Mucosa of descending colon (tissue), 3 donors: ENCODE measurements around the gene POC1A. TPM values are rescaled to one million over a fixed set of nuclear protein-coding genes. Genes with fewer than 3 reads are reported as not detected.

Source experiments
- ATAC-seq: fragments of 200-7000 bp; cut with Tn5 transposase; one replicate; pipeline ENCODE4 v1.9.1; 2020; ENCODE audit warnings: mild to moderate bottlenecking, moderate library complexity
- DNase-seq, 3 donors: peaks; one replicate each; pipeline ENCODE4 v3.0.0-alpha.2; 2020
- H3K36me3 ChIP-seq: fragments of 200-600 bp; one replicate; pipeline ENCODE4 v1.8.0; 2021; ENCODE audit warnings: low read depth, mild to moderate bottlenecking
- H3K4me1 ChIP-seq: fragments of 200-600 bp; one replicate; pipeline ENCODE4 v1.8.0; 2021; ENCODE audit warnings: low read depth, mild to moderate bottlenecking
- H3K4me3 ChIP-seq: fragments of 200-600 bp; one replicate; pipeline ENCODE4 v1.8.0; 2021; ENCODE audit warnings: mild to moderate bottlenecking
- H3K9me3 ChIP-seq: fragments of 200-600 bp; one replicate; pipeline ENCODE4 v1.8.0; 2021; ENCODE audit warnings: mild to moderate bottlenecking
- CTCF ChIP-seq: fragments of 200-600 bp; IDR thresholded peaks from one replicate; pipeline ENCODE4 v1.8.0; 2022; ENCODE audit warnings: antibody characterized with exemption, mild to moderate bottlenecking
- intact Hi-C, 2 donors: fragments of 100-400 bp; cut with DNase I in 1 of 2; cut with micrococcal nuclease in 1 of 2; formaldehyde crosslinking; loops; one replicate each; pipeline versions ENCODE4 v1.11.0 to v1.11.1; 2022; cut with DNase I, micrococcal nuclease
- total RNA-seq, 3 donors: library from RNA; stranded (reverse); fragmentation: NEBNext Ultra II Directional in 2 of 3; extraction: Animal tissue kit (Norgen Biotek cat#: 25700) in 2 of 3; gene quantifications; one replicate each; pipeline versions ENCODE4 v1.2.1 to v1.2.4, GENCODE V29; 2021 to 2023
- donor health status: DM: no; HTN: no; CAD: no; lungs with moderate emphysema.
- donor health status: DM: no; HTN: no; CAD: no.
- donor health status: DM: no; HTN: yes; CAD: no.

The POC1A gene
- total RNA-seq, 3 donors from 2014 or later = 2.9 to 12.1 (median 7.7) TPM

- no peak for ATAC-seq
- Histone ChIP-seq H3K36me3 (no peaks in the 10 kb centered on the region), H3K4me3 (no peak overlapping the region), H3K4me1 (peaks cover 39% of the 10 kb centered on the region), H3K9me3 (no peaks in the 10 kb centered on the region)
- DNase-seq = no peak
- TF ChIP-seq CTCF = no peak
- intact Hi-C loops = no loop called here
These were observed 41.0 kb upstream of the POC1A start for GRCh38 chr3:52195291-52195597.

GRCh38 chr3:52194485-52195290 is 40.5 kb upstream of the POC1A start:
- H3K4me3 ChIP-seq = no peak overlapping the region
- DNase-seq (peak; percentile 59 to 65 (median 64)), ATAC-seq (no peak)
- H3K9me3 ChIP-seq = no peaks in the 10 kb centered on the region
- intact Hi-C loops = no loop called here
- peaks cover 36% of the 10 kb centered on the region for H3K4me1 ChIP-seq
- H3K36me3 ChIP-seq = no peaks in the 10 kb centered on the region
- TF ChIP-seq CTCF = no peak

- intact Hi-C loops = no loop called here
- no peaks in the 10 kb centered on the region for H3K36me3 ChIP-seq
- no peaks in the 10 kb centered on the region for H3K9me3 ChIP-seq
- H3K4me3 ChIP-seq = no peak overlapping the region
- no peak for TF ChIP-seq CTCF
- no peak for DNase-seq
- ATAC-seq = no peak
- H3K4me1 ChIP-seq = peaks cover 26% of the 10 kb centered on the region
These were observed 38.8 kb upstream of the POC1A start for GRCh38 chr3:52193065-52193464.

- Histone ChIP-seq H3K4me1 (peaks cover 14% of the 10 kb centered on the region), H3K4me3 (no peak overlapping the region), H3K36me3 (no peaks in the 10 kb centered on the region), H3K9me3 (no peaks in the 10 kb centered on the region)
- intact Hi-C loops = no loop called here
- no peak for ATAC-seq
- TF ChIP-seq CTCF = no peak
- no peak for DNase-seq
These were observed 37.4 kb upstream of the POC1A start for GRCh38 chr3:52191663-52192062.

- no peak for TF ChIP-seq CTCF
- intact Hi-C loops = no loop called here
- Histone ChIP-seq H3K4me3 (no peak overlapping the region), H3K36me3 (no peaks in the 10 kb centered on the region), H3K9me3 (no peaks in the 10 kb centered on the region), H3K4me1 (peaks cover 6% of the 10 kb centered on the region)
- DNase-seq = peak in 1 of 3 donors; percentile 46
- ATAC-seq = peak; percentile 34
These were observed 36.3 kb upstream of the POC1A start for GRCh38 chr3:52190294-52191074.
